CD4-positive, alpha-beta memory T cell (primary cell): ENCODE measurements around the gene DDOST. TPM values are rescaled to one million over a fixed set of nuclear protein-coding genes. Genes with fewer than 3 reads are reported as not detected.

Source experiments
- CTCF ChIA-PET: fragments of 350-600 bp; sonication (Branson Sonifier 250); formaldehyde crosslinking; loops from one replicate; lab custom pipeline; 2021; ENCODE audit warnings: inconsistent platforms; ENCODE audit not compliant: partially characterized antibody; lab: Charles Lee
- POLR2A ChIA-PET: fragments of 350-600 bp; sonication (Branson Sonifier 250); formaldehyde crosslinking; loops from one replicate; lab custom pipeline; 2021; ENCODE audit not compliant: partially characterized antibody; lab: Charles Lee
- DNase-seq, 5 donors: peaks; one replicate each; pipeline versions ENCODE4 v3.0.0 to v3.0.0-alpha.2; 2020 to 2022; ENCODE audit warnings: mixed read lengths in 1 of 5
- H3K27ac ChIP-seq: one replicate; pipeline ENCODE4 v1.7.0; 2013; ENCODE audit warnings: low read depth, low read length
- H3K27me3 ChIP-seq: 2 replicates; pipeline ENCODE4 v1.7.0; 2013; ENCODE audit warnings: mild to moderate bottlenecking, low read length, moderate library complexity; ENCODE audit not compliant: insufficient read depth
- H3K36me3 ChIP-seq: 2 replicates; pipeline ENCODE4 v1.7.0; 2013; ENCODE audit warnings: mild to moderate bottlenecking, low read length, moderate library complexity; ENCODE audit not compliant: insufficient read depth
- H3K4me1 ChIP-seq: 2 replicates; pipeline ENCODE4 v1.7.0; 2013; ENCODE audit warnings: mild to moderate bottlenecking, low read length, moderate library complexity; ENCODE audit not compliant: insufficient read depth
- H3K4me3 ChIP-seq, 2 donors: one replicate each; pipeline ENCODE4 v1.7.0; 2013; ENCODE audit warnings: low read length in 2 of 2, mild to moderate bottlenecking in 1 of 2
- H3K9me3 ChIP-seq, 2 donors: one replicate each; pipeline ENCODE4 v1.7.0; 2013; ENCODE audit warnings: low read length in 2 of 2, control low read depth in 1 of 2; ENCODE audit not compliant: control insufficient read depth in 1 of 2
- H3K27ac Mint-ChIP-seq, 7 donors: one replicate each; pipeline ENCODE4 v1.8.0; 2020 to 2021; ENCODE audit warnings: mixed read lengths in 7 of 7, mild to moderate bottlenecking in 6 of 7, inconsistent platforms in 3 of 7, moderate library complexity in 3 of 7
- H3K27me3 Mint-ChIP-seq, 2 donors: one replicate each; pipeline ENCODE4 v1.8.0; 2020 to 2021; ENCODE audit warnings: mixed read lengths in 2 of 2
- H3K36me3 Mint-ChIP-seq, 2 donors: one replicate each; pipeline ENCODE4 v1.8.0; 2020 to 2021; ENCODE audit warnings: mixed read lengths in 2 of 2, inconsistent platforms in 1 of 2, mild to moderate bottlenecking in 1 of 2
- H3K4me1 Mint-ChIP-seq, 4 donors: one replicate each; pipeline ENCODE4 v1.8.0; 2020 to 2021; ENCODE audit warnings: mixed read lengths in 4 of 4, mild to moderate bottlenecking in 1 of 4
- H3K4me3 Mint-ChIP-seq, 8 donors: one replicate each; pipeline ENCODE4 v1.8.0; 2020 to 2021; ENCODE audit warnings: mixed read lengths in 8 of 8, mild to moderate bottlenecking in 7 of 8, moderate library complexity in 6 of 8, inconsistent platforms in 3 of 8
- H3K9me3 Mint-ChIP-seq, 8 donors: one replicate each; pipeline ENCODE4 v1.8.0; 2020 to 2021; ENCODE audit warnings: mixed read lengths in 8 of 8, mild to moderate bottlenecking in 5 of 8, inconsistent platforms in 3 of 8, moderate library complexity in 1 of 8
- intact Hi-C: fragments of 100-400 bp; cut with micrococcal nuclease; formaldehyde crosslinking; loops from one replicate; pipeline ENCODE4 v1.15.1; 2023
- polyA plus RNA-seq, 2 donors: library from polyadenylated mRNA; unstranded; fragments of 300-500 nt; fragmentation: Illumina TruSeq; gene quantifications; one replicate each; pipeline ENCODE4 v1.2.3, GENCODE V29; 2021
- total RNA-seq, 2 experiments: library from RNA; stranded (reverse); gene quantifications; one replicate each; pipeline ENCODE4 v1.2.3, GENCODE V29; 2021

Gene DDOST
- total and polyA plus RNA-seq, 4 experiments from 2014 or later = 133 to 405 (median 184) TPM

DNA sequence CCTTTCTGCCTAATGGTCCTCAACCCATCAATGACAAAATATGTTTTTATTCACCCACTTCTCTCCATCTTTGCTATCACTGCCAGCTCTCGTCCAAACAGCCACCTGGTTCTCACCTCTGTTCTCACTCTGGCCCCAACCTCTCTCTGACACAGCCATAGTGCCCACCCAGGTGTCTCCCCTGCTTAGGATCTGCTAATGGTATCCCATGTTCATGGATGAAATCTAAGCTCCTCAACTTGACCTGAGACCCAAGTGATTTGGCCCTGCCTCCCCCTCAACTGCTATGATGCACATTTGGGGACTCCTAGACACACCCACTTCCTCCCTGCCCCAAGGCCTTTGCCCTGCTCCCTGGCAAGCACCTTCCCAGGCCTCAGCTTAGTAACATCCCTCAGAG lies 30.7 kb upstream of the DDOST start:
- CTCF ChIA-PET = interaction anchor here (10.6 kb wide), 1 partner anchor 506 kb away, joined by 168 read pairs; no protein-coding TSS in a partner anchor
- no peak overlapping the region for H3K27ac Mint-ChIP-seq
- H3K36me3 Mint-ChIP-seq = no peaks in the 10 kb centered on the region
- peaks cover 0 to under 1% of the 10 kb centered on the region in 2 donors for H3K27me3 Mint-ChIP-seq
- Histone ChIP-seq H3K27me3 (no peaks in the 10 kb centered on the region), H3K9me3 (no peaks in the 10 kb centered on the region), H3K4me1 (peaks cover 7% of the 10 kb centered on the region), H3K36me3 (no peaks in the 10 kb centered on the region), H3K4me3 (no peak overlapping the region), H3K27ac (no peak overlapping the region)
- H3K9me3 Mint-ChIP-seq = peaks cover 0 to 3% (median 0%) of the 10 kb centered on the region in 8 donors
- DNase-seq = no peak
- POLR2A ChIA-PET = no interaction called here
- peaks cover 2 to 9% (median 6%) of the 10 kb centered on the region in 4 donors for H3K4me1 Mint-ChIP-seq
- H3K4me3 Mint-ChIP-seq = no peak overlapping the region
- intact Hi-C loops = no loop called here

GRCh38 chr1:20689645-20690056 lies 28.5 kb upstream of the DDOST start:
- Mint-ChIP-seq H3K36me3 (no peaks in the 10 kb centered on the region), H3K27ac (no peak overlapping the region), H3K9me3 (peaks cover 0 to 1% (median 0%) of the 10 kb centered on the region in 8 donors), H3K4me1 (peaks cover 0 to 4% (median 0%) of the 10 kb centered on the region in 4 donors), H3K27me3 (peaks cover 0 to 2% of the 10 kb centered on the region in 2 donors), H3K4me3 (no peak overlapping the region)
- CTCF ChIA-PET = no interaction called here
- no peak for DNase-seq
- Histone ChIP-seq H3K4me1 (no peaks in the 10 kb centered on the region), H3K36me3 (no peaks in the 10 kb centered on the region), H3K27ac (no peak overlapping the region), H3K27me3 (no peaks in the 10 kb centered on the region), H3K9me3 (no peaks in the 10 kb centered on the region), H3K4me3 (no peak overlapping the region)
- intact Hi-C loops = no loop called here
- POLR2A ChIA-PET = no interaction called here

GRCh38 chr1:20686883-20687725 lies 25.9 kb upstream of the DDOST start:
- Mint-ChIP-seq H3K36me3 (no peaks in the 10 kb centered on the region), H3K9me3 (peaks cover 0 to 1% (median 0%) of the 10 kb centered on the region in 8 donors), H3K27me3 (peaks cover 2 to 3% of the 10 kb centered on the region in 2 donors), H3K27ac (no peak overlapping the region), H3K4me1 (peaks cover 0 to under 1% (median 0%) of the 10 kb centered on the region in 4 donors), H3K4me3 (no peak overlapping the region)
- no peak overlapping the region for H3K4me3 ChIP-seq
- intact Hi-C loops = no loop called here
- no peaks in the 10 kb centered on the region for H3K36me3 ChIP-seq
- no peaks in the 10 kb centered on the region for H3K4me1 ChIP-seq
- H3K27me3 ChIP-seq = no peaks in the 10 kb centered on the region
- POLR2A ChIA-PET = no interaction called here
- H3K27ac ChIP-seq = no peak overlapping the region
- DNase-seq = no peak
- CTCF ChIA-PET = no interaction called here
- H3K9me3 ChIP-seq = no peaks in the 10 kb centered on the region

GRCh38 chr1:20685741-20686140 lies 24.6 kb upstream of the DDOST start:
- ChIA-PET CTCF (no interaction called here), POLR2A (no interaction called here)
- Histone ChIP-seq H3K9me3 (no peaks in the 10 kb centered on the region), H3K4me1 (no peaks in the 10 kb centered on the region), H3K36me3 (no peaks in the 10 kb centered on the region), H3K27me3 (no peaks in the 10 kb centered on the region), H3K4me3 (no peak overlapping the region), H3K27ac (no peak overlapping the region)
- DNase-seq = no peak
- H3K36me3 Mint-ChIP-seq = no peaks in the 10 kb centered on the region
- no peak overlapping the region for H3K4me3 Mint-ChIP-seq
- H3K9me3 Mint-ChIP-seq = no peaks in the 10 kb centered on the region
- H3K27me3 Mint-ChIP-seq = peaks cover 6 to 8% of the 10 kb centered on the region in 2 donors
- H3K27ac Mint-ChIP-seq = no peak overlapping the region
- intact Hi-C loops = no loop called here
- no peaks in the 10 kb centered on the region for H3K4me1 Mint-ChIP-seq

DNA sequence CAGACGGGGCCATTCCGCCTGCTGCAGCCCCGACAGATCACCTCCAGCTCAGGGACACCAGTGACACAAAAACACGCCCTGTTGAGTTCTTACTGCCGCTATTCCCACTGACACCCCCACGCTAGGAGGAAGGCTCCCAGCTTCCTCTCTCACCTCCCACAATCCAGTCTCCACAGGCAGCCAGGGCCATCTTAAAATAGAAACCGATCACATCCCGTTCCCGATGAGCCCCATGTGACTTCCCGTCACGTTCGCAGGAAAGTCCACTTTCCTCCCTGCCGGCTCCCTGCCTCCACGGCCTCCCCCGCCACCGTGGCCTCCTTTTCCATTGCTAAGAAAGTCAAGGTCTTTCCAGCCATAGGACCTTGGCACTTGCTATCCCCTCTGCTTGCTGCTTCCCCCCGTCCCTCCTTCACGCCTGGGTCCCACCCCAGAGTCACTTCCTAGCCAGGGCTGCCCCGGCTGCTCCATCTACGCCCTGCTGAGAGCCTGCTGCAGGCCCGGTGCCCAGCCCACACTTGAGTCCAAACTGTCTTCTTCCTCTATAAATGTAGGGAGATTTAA lies 24.0 kb upstream of the DDOST start:
- H3K4me1 ChIP-seq = no peaks in the 10 kb centered on the region
- Mint-ChIP-seq H3K4me3 (no peak overlapping the region), H3K9me3 (no peaks in the 10 kb centered on the region), H3K4me1 (peaks cover 0 to 2% (median 0%) of the 10 kb centered on the region in 4 donors), H3K36me3 (no peaks in the 10 kb centered on the region), H3K27ac (peak overlapping the region in 1 of 7 donors; percentile 64), H3K27me3 (peaks cover 6 to 8% of the 10 kb centered on the region in 2 donors)
- ChIA-PET POLR2A (no interaction called here), CTCF (no interaction called here)
- H3K27me3 ChIP-seq = no peaks in the 10 kb centered on the region
- no peak overlapping the region for H3K4me3 ChIP-seq
- intact Hi-C loops = no loop called here
- H3K9me3 ChIP-seq = no peaks in the 10 kb centered on the region
- H3K36me3 ChIP-seq = no peaks in the 10 kb centered on the region
- no peak overlapping the region for H3K27ac ChIP-seq
- DNase-seq = no peak

DNA sequence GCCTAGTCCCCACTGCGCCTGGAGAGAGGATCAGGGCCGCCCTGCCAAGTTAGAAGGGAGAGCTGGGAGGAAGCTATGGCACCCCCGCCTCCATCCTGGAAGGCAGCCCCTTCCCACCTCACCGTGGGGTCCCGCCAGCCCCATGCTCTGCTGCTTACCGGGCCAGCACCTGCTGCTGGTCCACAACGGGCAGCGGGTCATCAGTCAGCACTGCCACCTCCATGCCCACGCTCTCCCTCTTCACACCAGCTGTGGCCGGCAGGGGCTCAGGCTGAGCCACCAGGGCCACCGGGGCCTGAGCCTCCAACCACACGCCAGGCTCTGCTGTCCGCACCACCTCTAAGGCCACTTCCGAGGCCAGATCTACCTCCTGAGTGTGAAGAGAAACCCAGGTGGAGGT lies 23.5 kb upstream of the DDOST start:
- Mint-ChIP-seq H3K36me3 (no peaks in the 10 kb centered on the region), H3K4me3 (no peak overlapping the region), H3K9me3 (no peaks in the 10 kb centered on the region), H3K27ac (no peak overlapping the region), H3K27me3 (peaks cover 6 to 8% of the 10 kb centered on the region in 2 donors), H3K4me1 (peaks cover 0 to 2% (median 0%) of the 10 kb centered on the region in 4 donors)
- Histone ChIP-seq H3K27me3 (no peaks in the 10 kb centered on the region), H3K27ac (no peak overlapping the region), H3K4me1 (no peaks in the 10 kb centered on the region), H3K9me3 (no peaks in the 10 kb centered on the region), H3K36me3 (no peaks in the 10 kb centered on the region), H3K4me3 (no peak overlapping the region)
- intact Hi-C loops = no loop called here
- ChIA-PET POLR2A (no interaction called here), CTCF (interaction anchor here (1.2 kb wide), 1 partner anchor 12 kb away, joined by 5 read pairs; no protein-coding TSS in a partner anchor)
- no peak for DNase-seq

GRCh38 chr1:20684050-20684620 lies 23.0 kb upstream of the DDOST start:
- no peak overlapping the region for H3K27ac ChIP-seq
- intact Hi-C loops = no loop called here
- Mint-ChIP-seq H3K4me3 (no peak overlapping the region), H3K4me1 (peaks cover 0 to 2% (median 0%) of the 10 kb centered on the region in 4 donors), H3K27ac (no peak overlapping the region), H3K27me3 (peaks cover 8% of the 10 kb centered on the region in 2 donors), H3K36me3 (no peaks in the 10 kb centered on the region), H3K9me3 (no peaks in the 10 kb centered on the region)
- DNase-seq = no peak
- H3K27me3 ChIP-seq = no peaks in the 10 kb centered on the region
- H3K4me3 ChIP-seq = no peak overlapping the region
- no peaks in the 10 kb centered on the region for H3K9me3 ChIP-seq
- ChIA-PET POLR2A (no interaction called here), CTCF (interaction anchor here (1.2 kb wide), 1 partner anchor 13 kb away, joined by 5 read pairs; no protein-coding TSS in a partner anchor)
- no peaks in the 10 kb centered on the region for H3K4me1 ChIP-seq
- H3K36me3 ChIP-seq = no peaks in the 10 kb centered on the region
